GM12801 (cell line): ENCODE data around the gene PTPN20.

Experiments
- CTCF ChIP-seq: IDR thresholded peaks from one replicate; pipeline ENCODE4 v1.5.1; 2011; ENCODE audit warnings: control low read depth; ENCODE audit not compliant: insufficient read length; ENCODE audit errors: extremely low read depth

PTPN20 gene

GRCh38 chr10:47019155-47020145 lies 108.2 kb downstream of the PTPN20 start:
- TF ChIP-seq CTCF, result no peak

- TF ChIP-seq CTCF, result no peak
These were observed 109.2 kb downstream of the PTPN20 start for GRCh38 chr10:47020471-47020870.

GRCh38 chr10:47021850-47022249 lies 110.6 kb downstream of the PTPN20 start:
- TF ChIP-seq CTCF, result no peak

- TF ChIP-seq CTCF, result no peak
These were observed 111.3 kb downstream of the PTPN20 start for GRCh38 chr10:47022311-47023131.

GRCh38 chr10:47023237-47024045 lies 112.2 kb downstream of the PTPN20 start:
- no peak for TF ChIP-seq CTCF

GRCh38 chr10:47024046-47024322 lies 112.8 kb downstream of the PTPN20 start:
- no peak for TF ChIP-seq CTCF
